Right ventricle myocardium superior (tissue), 1 donor: ENCODE data around the gene TXNDC15. TPM values are rescaled to one million over a fixed set of nuclear protein-coding genes. Genes with fewer than 3 reads are reported as not detected.
A peak's percentile ranks its signal among the peaks of the same experiment; 100 is the strongest.
"Not testable (repeated sequence)": the region's sequence is repeated elsewhere in the genome, so short reads cannot be mapped to it uniquely, and the experiment has no call there.

ENCODE experiments used
- ATAC-seq: fragments of 200-7000 bp; cut with Tn5 transposase; one replicate; pipeline ENCODE4 v1.9.1; 2020; ENCODE audit warnings: mild to moderate bottlenecking; ENCODE audit not compliant: poor library complexity
- DNase-seq: peaks from one replicate; pipeline ENCODE4 v3.0.0-alpha.2; 2020
- intact Hi-C: fragments of 100-400 bp; cut with DNase I; formaldehyde crosslinking; loops from one replicate; pipeline ENCODE4 v1.11.2; 2022
- long read RNA-seq: library from polyadenylated mRNA; unstranded; transcript quantifications from one replicate; pipeline ENCODE4 v2.0.0, GENCODE V29; 2021
- total RNA-seq: library from RNA; stranded (reverse); fragmentation: NEBNext Ultra II Directional; extraction: Animal tissue kit (Norgen Biotek cat#: 25700); gene quantifications from one replicate; pipeline ENCODE4 v1.2.1, GENCODE V29; 2021
- donor health status: DM: no; HTN: yes; CAD: no; lungs with severe emphysema.

Gene TXNDC15, protein sequence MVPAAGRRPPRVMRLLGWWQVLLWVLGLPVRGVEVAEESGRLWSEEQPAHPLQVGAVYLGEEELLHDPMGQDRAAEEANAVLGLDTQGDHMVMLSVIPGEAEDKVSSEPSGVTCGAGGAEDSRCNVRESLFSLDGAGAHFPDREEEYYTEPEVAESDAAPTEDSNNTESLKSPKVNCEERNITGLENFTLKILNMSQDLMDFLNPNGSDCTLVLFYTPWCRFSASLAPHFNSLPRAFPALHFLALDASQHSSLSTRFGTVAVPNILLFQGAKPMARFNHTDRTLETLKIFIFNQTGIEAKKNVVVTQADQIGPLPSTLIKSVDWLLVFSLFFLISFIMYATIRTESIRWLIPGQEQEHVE
- total RNA-seq: 54.2 TPM
- long read RNA-seq, transcript TXNDC15-201 (5 exons, 3,548 nt): major isoform, 30 of 38 reads
- long read RNA-seq, partial matches to known transcripts: 1 of 38 reads
- long read RNA-seq, other reads (novel, unspliced or antisense): 7 of 38 reads

GRCh38 chr5:134873987-134874830, at the start of gene TXNDC15:
Gene TXNDC15 (plus strand): TSS chr5:134874371. CDS start chr5:134874428, 57 bp downstream.
- DNase-seq (peak; percentile 95), ATAC-seq (peak; percentile 98)
- intact Hi-C loops: no loop called here

DNA sequence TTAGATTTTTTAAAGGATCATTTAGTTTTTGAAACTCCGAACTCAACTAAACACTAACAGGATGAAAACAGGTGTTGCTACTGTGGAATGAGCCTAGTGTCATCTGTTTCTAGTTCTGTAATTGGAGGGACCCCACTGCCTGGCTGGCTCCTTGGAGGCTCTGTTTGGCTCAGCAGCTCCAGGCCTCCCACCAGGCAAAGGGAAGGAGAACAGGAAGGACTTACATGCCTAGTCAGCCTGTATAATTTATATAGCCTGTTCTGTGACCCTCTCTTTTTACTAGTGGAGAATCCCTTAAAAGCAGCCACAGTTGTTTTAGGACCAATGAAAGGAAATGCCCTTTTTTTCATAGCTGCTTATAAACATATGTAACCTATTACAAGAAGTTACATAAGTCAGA, 49.5 kb upstream of the TXNDC15 start:
- DNase-seq (no peak), ATAC-seq (no peak)
- intact Hi-C loops: no loop called here

DNA sequence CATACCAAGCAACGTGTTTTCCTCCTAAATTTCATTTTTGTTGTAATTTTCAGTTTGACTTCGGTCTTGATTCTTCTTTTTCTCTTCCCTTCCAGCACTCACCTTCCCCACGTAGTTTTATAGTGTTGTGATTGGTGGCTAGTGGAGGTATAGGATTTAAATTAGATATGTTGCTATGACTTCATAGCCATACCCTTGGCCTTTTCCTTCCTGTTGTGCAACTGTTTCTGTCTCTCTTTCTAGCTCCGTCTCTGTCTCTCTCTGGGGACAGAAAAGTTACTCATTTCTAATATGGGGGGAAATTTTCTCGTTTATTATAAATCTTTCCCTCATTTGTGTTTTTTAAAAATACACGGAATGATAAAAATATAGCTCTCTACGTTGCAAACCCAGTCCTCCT, 49.0 kb upstream of the TXNDC15 start:
- ATAC-seq (no peak), DNase-seq (no peak)
- intact Hi-C loops: no loop called here

- ATAC-seq: no peak
- DNase-seq: no peak
- intact Hi-C loops: no loop called here
Measured at GRCh38 chr5:134833340-134834032, 40.7 kb upstream of the TXNDC15 start.

DNA sequence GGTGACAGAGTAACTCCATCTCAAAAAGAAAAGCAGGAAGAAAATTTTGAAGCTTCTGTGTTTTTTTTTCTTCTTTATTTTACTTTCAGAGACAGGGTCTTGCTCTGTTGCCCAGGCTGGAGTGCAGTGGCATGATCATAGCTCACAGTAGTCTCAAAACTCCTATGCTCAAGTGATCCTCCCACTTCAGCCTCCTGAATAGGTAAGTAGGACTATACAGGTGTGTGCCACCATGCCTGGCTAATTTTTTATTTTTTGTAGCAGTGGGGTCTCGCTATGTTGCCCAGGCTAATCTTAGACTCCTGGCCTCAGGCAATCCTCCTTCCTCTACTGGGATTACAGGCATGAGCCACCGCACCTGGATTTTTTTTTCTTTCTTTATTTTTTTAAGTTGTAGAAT, 38.5 kb upstream of the TXNDC15 start:
- ATAC-seq (no peak), DNase-seq (no peak)
- intact Hi-C loops: no loop called here

- ATAC-seq: no peak
- intact Hi-C loops: no loop called here
- DNase-seq: no peak
Measured at GRCh38 chr5:134837530-134838181, 36.5 kb upstream of the TXNDC15 start.

- ATAC-seq, DNase-seq, intact Hi-C loops: not testable (repeated sequence)
Measured at GRCh38 chr5:134838361-134838760, 35.8 kb upstream of the TXNDC15 start.

DNA sequence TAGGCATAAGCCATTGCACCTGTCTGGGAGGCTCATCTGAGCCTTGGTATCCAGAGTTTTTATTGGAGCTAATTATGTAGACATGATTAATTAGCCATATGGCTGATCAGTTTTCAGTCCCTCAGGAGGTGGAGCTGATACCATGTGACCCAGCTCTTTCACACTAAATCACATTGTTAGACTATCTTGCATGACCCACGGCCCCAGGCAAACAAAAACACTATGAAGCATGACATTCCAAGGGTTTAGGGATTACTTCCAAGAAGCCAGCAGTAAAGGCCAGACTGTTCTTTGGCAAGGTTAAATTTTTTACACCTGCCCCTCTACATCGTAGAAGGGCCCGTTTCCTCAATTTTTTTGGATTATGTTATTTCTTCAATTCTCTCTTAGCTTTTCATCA, 33.4 kb upstream of the TXNDC15 start:
- no peak for ATAC-seq
- intact Hi-C loops: no loop called here
- DNase-seq: no peak

DNA sequence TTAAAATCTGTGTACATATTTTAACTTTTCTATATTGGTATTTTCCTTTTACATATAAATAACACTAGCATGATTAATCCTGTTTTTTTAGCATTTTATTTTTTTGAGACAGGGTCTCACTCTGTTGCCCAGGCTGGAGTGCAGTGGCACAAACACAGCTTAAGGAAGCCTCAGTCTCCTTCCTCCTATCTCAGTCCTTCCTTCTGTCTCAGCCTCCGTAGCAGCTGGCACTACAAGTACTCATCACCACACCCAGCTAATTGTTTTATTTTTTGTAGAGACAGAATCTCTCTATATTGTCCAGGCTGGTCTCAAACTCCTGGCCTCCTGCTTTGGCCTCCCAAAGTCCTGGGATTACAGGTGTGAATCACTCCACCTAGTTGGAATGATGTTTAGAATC, 29.9 kb upstream of the TXNDC15 start:
- no peak for DNase-seq
- no peak for ATAC-seq
- intact Hi-C loops: no loop called here

DNA sequence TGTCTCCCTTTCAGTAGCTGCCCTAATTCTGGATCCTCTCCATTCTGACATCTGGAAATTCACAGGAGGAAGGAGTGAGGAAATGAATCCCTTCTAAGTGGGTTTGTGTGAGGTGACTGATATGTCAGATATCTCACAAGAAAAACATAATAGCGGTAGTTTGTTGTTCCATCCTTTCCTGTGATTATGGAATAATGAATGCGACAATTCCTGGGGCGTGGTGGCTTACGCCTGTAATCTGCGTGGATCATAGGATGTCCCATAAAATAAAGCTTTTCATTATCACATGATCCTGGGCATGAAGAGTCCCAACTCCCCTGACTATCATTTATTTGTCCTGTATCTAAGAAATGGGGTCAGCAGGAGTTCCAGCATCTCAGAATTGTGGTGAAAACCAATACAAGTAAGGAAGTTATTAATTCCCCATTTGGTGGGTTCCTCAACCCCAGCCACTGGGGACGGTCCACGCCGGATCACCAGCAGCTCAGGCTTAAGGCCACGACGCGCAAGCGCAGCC, 28.8 kb upstream of the TXNDC15 start:
- intact Hi-C loops: no loop called here
- no peak for DNase-seq
- ATAC-seq: no peak

DNA sequence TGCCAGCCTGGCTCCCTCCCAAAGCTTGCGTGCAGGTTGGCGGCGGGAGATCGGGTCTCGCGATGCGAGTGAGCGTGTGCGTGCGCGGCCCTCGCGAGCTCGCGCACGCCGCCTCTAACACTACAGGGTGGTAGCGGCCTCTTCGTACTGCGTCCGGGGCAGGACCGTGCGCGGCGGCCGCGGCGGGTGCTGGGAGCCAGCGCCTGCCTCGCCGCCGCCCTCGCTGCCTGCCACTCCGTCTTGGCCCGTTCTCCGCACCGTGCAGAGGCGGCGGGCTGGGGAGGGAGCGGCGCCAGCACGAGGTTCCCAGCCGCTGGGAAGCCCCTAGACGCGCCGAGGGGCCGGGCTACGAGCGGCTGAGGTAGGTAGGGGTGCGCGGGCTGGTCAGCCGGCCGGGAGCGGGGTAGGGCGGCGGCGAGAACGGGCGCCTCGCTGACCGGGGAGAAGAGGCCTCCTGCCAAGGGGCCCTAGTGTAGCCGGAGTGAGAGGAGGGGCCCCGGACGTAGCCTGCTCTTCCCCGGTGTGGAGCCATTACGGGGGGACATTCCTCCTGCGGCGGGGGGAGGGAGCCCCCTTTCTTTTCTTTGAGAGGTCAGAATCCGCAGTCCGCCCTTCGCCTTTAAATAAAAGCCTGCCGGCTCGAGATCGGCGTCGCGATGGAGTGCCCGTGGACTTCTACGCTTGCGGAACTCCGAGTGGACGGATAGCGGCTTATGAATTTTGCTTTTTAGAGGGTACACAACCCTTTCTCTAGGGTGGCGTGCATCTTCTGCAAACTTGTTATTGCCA, 28.1 kb upstream of the TXNDC15 start, which contains the start of gene C5orf24:
Gene C5orf24 (plus strand): TSS at position 117 of the 789 bp plus-strand sequence. CDS start 8,933 bp downstream, outside the sequence.
- DNase-seq (peak; percentile 97), ATAC-seq (peak; percentile 99)
- intact Hi-C loops: no loop called here

GRCh38 chr5:134846641-134846960, 27.6 kb upstream of the TXNDC15 start:
- no peak for DNase-seq

GRCh38 chr5:134849434-134849933, 24.7 kb upstream of the TXNDC15 start:
- ATAC-seq, DNase-seq, intact Hi-C loops: not testable (repeated sequence)

More at GRCh38 chr5:134846641-134846960, 27.6 kb upstream of the TXNDC15 start:
- intact Hi-C loops: no loop called here
- no peak for ATAC-seq

DNA sequence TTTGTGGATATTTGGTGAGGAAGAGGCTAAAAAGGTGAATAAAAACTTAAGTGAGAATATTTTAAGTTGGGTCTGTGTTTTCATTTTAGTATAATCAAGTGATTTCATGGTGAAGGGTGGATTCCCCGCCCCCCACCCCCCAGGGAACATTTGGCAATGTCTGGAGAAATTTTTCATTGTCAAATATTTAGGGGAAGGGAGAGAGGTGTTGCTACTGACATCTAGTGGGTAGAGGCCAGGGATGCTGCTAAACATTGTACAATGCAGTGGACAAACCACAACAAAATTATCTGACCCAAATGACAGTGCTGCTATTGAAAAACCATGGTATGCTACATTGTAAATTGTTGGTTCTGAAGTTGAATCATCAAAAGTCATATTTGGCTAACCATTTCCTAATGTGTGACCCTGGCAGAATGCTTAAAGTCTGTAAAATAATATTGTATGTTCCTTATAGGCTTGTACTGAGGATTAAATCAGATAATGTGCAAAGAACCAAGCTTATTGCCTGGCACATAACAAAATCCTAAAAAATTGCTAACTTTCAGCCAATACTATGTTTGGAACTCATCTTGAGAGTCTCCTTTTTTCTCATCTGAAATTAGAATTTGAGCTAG, 22.8 kb upstream of the TXNDC15 start:
- ATAC-seq: peak; percentile 34
- intact Hi-C loops: no loop called here

DNA sequence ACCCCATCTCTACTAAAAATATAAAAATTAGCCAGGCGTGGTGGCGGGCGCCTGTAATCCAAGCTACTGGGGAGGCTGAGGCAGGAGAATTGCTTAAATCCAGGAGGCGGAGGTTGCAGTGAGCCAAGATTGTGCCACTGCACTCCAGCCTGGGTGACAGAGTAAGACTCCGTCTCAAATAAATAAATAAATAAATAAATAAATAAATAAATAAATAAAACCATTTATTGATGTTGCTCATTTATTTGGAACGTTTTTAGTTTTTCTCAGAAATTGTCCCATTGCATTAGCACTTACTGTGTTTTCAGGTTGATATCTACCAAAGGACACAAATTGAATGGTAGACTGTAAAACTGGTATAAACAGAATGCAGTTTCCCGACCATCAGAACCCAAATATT, 17.7 kb upstream of the TXNDC15 start:
- intact Hi-C loops, DNase-seq, ATAC-seq: not testable (repeated sequence)

More for the DNA sequence above, 22.8 kb upstream of the TXNDC15 start:
- DNase-seq: no peak

- DNase-seq (no peak), ATAC-seq (no peak)
- intact Hi-C loops: no loop called here
Measured at GRCh38 chr5:134857401-134857800, 16.8 kb upstream of the TXNDC15 start.

DNA sequence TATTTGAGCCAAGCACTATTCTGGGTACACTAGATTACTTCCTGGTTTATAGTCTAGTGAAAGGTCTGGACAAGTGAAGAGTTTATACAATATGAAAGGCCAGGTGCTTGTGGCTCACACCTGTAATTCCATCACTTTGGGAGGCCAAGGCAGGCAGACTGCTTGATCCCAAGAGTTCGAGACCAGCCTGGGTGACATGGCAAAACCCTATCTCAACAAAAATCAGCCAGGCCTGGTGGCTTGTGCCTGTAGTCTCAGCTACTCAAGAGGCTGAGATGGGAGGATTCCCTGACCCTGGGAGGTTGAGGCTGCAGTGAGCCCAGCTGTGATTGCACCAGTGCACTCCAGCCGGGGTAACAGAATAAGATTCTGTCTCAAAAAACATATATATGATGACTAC, 9.5 kb upstream of the TXNDC15 start:
- no peak for DNase-seq
- intact Hi-C loops: no loop called here
- ATAC-seq: no peak
